Measurements from ENCODE around the gene OPTC.

The OPTC gene

GRCh38 chr1:203522237-203522636, 28.3 kb downstream of the OPTC start:
- Histone ChIP-seq H2AFZ (ENCODE audit: low read depth) (no peak overlapping the region), H3K4me1 (ENCODE audit: low read depth, poor library complexity, severe bottlenecking) (no peaks in the 10 kb centered on the region), H4K20me1 (ENCODE audit: insufficient read depth) (no peaks in the 10 kb centered on the region), H3K79me2 (ENCODE audit: insufficient read depth, low read depth) (no peaks in the 10 kb centered on the region), H3K9ac (no peak overlapping the region), H3K4me3 (IDR thresholded peaks at IDR 0.05; ENCODE audit: insufficient read depth, low read depth, low read length) (no peak overlapping the region), H3K27ac (no peak overlapping the region), H3K27me3 (ENCODE audit: insufficient read depth, low read depth) (no peaks in the 10 kb centered on the region), H3K36me3 (ENCODE audit: insufficient read depth) (no peaks in the 10 kb centered on the region), H3K4me2 (no peak overlapping the region)
- TF ChIP-seq CTCF (conservative IDR thresholded peaks at IDR 0.05; ENCODE audit: low read depth, low read length) = no peak

GRCh38 chr1:203523667-203524066, 29.7 kb downstream of the OPTC start:
- Histone ChIP-seq H3K4me1 (ENCODE audit: low read depth, poor library complexity, severe bottlenecking) (no peaks in the 10 kb centered on the region), H3K27ac (no peak overlapping the region), H3K9ac (no peak overlapping the region)

GRCh38 chr1:203524152-203524551, 30.2 kb downstream of the OPTC start:
- Histone ChIP-seq H3K27me3 (ENCODE audit: insufficient read depth, low read depth) (no peaks in the 10 kb centered on the region), H2AFZ (ENCODE audit: low read depth) (no peak overlapping the region), H3K27ac (no peak overlapping the region)

More at GRCh38 chr1:203523667-203524066, 29.7 kb downstream of the OPTC start:
- Histone ChIP-seq H4K20me1 (ENCODE audit: insufficient read depth) (no peaks in the 10 kb centered on the region), H3K27me3 (ENCODE audit: insufficient read depth, low read depth) (no peaks in the 10 kb centered on the region), H3K4me3 (IDR thresholded peaks at IDR 0.05; ENCODE audit: insufficient read depth, low read depth, low read length) (no peak overlapping the region), H2AFZ (ENCODE audit: low read depth) (no peak overlapping the region), H3K79me2 (ENCODE audit: insufficient read depth, low read depth) (no peaks in the 10 kb centered on the region), H3K36me3 (ENCODE audit: insufficient read depth) (no peaks in the 10 kb centered on the region), H3K4me2 (no peak overlapping the region)
- no peak for TF ChIP-seq CTCF (conservative IDR thresholded peaks at IDR 0.05; ENCODE audit: low read depth, low read length)

GRCh38 chr1:203524824-203525223, 30.9 kb downstream of the OPTC start:
- no peak overlapping the region for H3K4me2 ChIP-seq
- no peak overlapping the region for H3K27ac ChIP-seq
- H3K36me3 ChIP-seq (ENCODE audit: insufficient read depth) = no peaks in the 10 kb centered on the region
- TF ChIP-seq CTCF (conservative IDR thresholded peaks at IDR 0.05; ENCODE audit: low read depth, low read length) = no peak
- no peaks in the 10 kb centered on the region for H4K20me1 ChIP-seq (ENCODE audit: insufficient read depth)
- H3K79me2 ChIP-seq (ENCODE audit: insufficient read depth, low read depth) = no peaks in the 10 kb centered on the region
- no peak overlapping the region for H2AFZ ChIP-seq (ENCODE audit: low read depth)
- H3K27me3 ChIP-seq (ENCODE audit: insufficient read depth, low read depth) = no peaks in the 10 kb centered on the region
- no peaks in the 10 kb centered on the region for H3K4me1 ChIP-seq (ENCODE audit: low read depth, poor library complexity, severe bottlenecking)
- no peak overlapping the region for H3K4me3 ChIP-seq (IDR thresholded peaks at IDR 0.05; ENCODE audit: insufficient read depth, low read depth, low read length)
- no peak overlapping the region for H3K9ac ChIP-seq

More at GRCh38 chr1:203524152-203524551, 30.2 kb downstream of the OPTC start:
- Histone ChIP-seq H3K36me3 (ENCODE audit: insufficient read depth) (no peaks in the 10 kb centered on the region), H3K4me1 (ENCODE audit: low read depth, poor library complexity, severe bottlenecking) (no peaks in the 10 kb centered on the region), H3K9ac (no peak overlapping the region), H3K4me2 (no peak overlapping the region), H4K20me1 (ENCODE audit: insufficient read depth) (no peaks in the 10 kb centered on the region), H3K79me2 (ENCODE audit: insufficient read depth, low read depth) (no peaks in the 10 kb centered on the region), H3K4me3 (IDR thresholded peaks at IDR 0.05; ENCODE audit: insufficient read depth, low read depth, low read length) (no peak overlapping the region)
- no peak for TF ChIP-seq CTCF (conservative IDR thresholded peaks at IDR 0.05; ENCODE audit: low read depth, low read length)

All from KMS-11 (cell line).